Measurements from ENCODE around the gene PMP22.
"Not testable (repeated sequence)": the region's sequence is repeated elsewhere in the genome, so short reads cannot be mapped to it uniquely, and the experiment has no call there.

PMP22 gene

DNA sequence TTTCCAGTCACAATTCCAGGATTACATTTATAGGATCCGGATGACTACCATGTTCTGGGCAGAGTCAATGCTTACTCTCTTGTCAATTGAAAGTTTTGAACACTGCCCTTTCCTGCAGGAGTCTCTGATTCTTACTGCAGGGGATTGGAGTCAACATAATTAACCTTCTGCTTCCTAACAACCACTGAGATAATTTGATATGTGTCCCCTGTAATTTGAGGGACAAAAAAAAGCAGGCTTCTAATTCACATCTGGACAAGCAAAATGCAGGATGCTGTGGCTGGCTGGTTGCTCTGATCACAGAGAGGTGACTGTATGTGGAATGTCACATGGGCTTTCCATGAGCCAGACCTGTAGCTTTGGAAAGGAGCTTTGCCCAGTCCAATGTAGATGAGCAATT lies 54.9 kb downstream of the PMP22 start:
- no peak for DNase-seq (ENCODE audit: low spot score)

DNA sequence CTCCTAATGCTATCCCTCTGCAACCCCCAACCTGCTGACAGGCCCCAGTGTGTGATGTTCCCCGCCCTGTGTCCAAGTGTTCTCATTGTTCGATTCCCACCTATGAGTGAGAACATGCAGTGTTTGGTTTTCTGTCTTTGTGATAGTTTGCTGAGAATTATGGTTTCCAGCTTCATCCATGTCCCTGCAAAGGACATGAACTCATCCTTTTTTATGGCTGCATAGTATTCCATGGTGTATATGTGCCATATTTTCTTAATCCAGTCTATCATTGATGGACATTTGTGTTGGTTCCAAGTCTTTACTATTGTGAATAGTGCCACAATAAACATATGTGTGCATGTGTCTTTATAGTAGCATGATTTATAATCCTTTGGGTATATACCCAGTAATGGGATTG lies 62.1 kb downstream of the PMP22 start:
- DNase-seq (ENCODE audit: low spot score), result not testable (repeated sequence)

DNA sequence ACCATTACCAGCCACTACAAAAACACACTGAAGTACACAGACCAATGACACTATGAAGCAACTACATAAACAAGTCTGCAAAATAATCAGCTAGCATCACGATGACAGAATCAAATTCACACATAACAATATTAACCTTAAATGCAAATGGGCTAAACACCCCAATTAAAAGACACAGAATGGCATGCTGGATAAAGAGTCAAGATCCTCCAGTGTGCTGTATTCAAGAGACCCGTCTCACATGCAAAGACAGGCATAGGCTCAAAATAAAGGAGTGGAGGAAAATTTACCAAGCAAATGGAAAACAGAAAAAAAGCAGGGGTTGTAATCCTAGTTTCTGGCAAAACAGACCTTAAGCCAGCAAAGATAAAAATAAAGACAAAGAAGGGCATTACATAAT lies 64.6 kb downstream of the PMP22 start:
- DNase-seq (ENCODE audit: low spot score), result not testable (repeated sequence)

DNA sequence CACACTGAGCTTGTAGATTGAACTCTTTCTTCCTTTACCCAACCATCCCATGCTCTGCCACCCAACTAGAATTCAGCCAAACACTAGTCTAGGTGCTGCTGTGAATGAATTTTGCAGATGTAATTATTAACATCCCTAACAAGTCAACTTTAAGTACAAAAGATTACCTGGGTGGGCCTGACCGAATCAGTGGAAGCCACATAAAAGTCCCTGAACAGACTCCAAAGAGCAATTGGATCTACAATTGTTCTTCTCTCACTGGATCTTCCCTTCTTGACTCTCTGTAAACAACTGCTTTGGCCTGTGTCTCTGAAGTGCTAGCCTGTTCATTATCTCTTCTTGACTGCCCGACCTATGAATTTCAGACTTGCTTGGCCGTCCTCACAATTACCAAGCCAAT lies 67.9 kb downstream of the PMP22 start:
- DNase-seq (ENCODE audit: low spot score), result no peak

DNA sequence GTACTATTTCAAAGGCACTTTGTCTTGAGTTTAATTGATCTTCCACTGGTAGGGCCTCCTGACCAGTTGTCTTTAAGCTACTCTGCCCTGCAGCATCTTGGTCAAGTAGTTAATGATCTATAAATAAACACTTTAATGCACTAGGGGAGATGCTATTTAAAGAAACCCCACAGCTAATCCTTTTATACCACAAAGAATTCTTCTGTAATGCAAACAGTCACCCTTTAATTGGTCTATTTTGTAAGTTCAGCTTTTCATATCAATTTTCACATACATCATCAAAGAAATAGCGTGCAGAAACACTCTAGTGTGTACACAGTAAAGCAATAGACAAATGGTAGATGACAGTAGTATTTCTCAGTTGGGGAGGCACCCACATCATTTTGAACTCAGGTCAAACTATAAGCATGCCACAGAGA lies 70.3 kb downstream of the PMP22 start:
- no peak for DNase-seq (ENCODE audit: low spot score)

DNA sequence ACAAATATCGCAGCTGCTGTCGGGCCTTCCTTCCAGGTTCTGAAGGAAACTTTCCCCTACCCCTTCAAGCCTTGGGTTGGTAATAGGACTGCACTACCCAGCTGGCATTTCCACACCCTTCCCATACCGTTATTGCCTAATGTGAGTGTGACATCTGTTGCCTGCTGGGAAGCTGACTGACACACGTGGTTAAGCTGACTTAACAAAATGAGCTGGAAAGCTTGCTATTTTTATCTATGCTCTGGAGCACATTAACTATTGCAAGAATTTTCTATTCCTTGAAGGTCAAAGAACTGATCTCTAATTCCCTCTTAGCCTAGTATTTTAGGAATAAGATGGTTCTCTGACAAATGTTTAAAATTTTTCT lies 79.5 kb downstream of the PMP22 start:
- DNase-seq (ENCODE audit: low spot score), result no peak

DNA sequence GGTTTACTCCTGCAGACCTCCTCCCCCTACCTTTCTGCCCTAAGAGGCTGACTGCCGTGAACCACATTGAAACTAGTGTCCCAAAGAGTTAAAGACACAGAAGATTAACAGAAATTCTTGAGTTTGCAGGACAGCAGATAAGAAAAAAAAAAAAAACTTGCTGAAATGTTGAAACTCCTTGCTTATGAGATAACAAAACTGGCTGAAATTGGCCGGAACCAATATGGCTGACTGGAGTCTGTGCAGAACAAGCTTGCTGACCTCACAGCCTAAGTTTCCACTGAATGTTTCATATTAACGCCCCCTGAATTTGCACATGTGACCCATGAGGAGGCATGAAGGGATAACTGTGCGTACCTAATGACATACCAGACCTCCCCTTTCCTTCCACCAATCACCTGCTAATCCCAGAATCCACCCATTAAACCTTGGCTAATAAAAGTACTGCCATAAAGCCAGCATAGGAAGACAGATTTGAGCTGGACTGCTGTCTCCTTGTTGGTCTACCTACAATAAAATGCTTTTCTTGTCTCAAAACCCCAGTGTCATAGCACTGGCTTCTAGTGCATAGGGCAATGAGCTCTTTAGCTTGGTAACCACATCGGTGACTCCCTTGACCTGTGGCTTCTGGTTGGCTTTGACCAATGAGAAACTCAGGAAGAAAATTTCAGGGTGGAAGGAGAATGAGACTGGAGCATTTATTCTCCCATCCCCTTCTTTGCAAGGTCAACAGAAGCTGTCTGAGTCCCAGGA lies 80.1 kb downstream of the PMP22 start:
- DNase-seq (ENCODE audit: low spot score), result no peak

DNA sequence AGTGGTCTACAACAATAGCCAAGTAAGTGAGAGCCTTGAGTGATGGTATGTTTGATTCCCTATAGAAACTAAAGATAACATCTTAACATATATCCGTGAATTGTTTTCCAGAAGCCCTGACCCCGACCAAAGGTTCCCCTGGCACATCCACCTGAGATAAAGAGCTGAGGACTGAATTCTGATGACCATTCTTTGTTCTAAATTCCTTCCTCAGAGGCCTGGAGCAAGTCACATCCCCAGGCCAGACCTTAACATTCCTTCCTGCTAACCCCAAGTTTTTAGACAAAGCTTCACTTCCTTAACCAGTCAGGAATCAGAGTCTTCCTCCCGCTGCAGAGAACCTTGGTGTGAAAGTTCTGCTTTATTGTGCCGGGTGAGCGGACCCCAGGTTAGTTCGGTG lies 83.3 kb downstream of the PMP22 start:
- no peak for DNase-seq (ENCODE audit: low spot score)

DNA sequence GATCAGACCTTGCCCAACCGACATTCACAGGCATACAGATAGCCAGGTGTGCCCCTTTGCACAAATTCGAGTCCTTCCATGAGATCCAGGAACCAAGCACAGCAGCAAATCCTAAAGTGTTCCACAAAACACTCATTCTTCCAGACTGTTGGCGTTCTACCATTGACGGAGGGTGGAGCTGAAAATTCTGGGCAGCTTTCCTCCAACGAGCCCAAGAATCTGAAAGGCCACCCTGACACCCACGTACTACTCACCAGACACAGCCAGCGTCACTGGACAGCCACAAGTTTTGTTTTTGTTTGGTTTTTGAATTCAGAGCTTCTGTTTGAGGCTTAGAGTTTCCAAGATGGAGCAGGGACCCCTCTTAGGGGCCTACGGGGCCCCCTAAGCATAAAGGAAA lies 83.8 kb downstream of the PMP22 start:
- no peak for DNase-seq (ENCODE audit: low spot score)

DNA sequence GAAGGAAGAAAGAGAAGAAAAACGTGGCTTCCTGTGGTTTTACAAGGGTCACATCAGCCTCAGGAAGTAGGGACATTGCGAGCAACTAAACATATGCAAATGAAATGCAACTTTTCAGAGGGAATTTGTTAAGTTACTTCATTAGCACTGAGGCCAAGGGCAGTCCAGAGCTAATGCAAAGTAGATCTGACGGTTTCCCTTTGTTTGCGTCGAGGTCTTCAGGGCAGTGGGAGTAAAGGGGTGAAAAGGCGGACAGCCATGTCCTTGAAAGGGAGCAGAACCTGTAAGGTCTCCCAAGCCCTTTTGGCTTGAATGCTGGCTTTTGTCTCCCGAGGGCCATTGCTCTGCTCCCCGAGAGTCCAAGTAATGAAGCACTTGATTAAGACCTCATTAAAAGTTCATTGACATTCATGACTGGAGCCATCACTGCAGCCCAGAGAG lies 85.0 kb downstream of the PMP22 start:
- peak; percentile 22 for DNase-seq (ENCODE audit: low spot score)

Measured in putamen (tissue), 1 donor.